C4-2B (cell line): ENCODE data around the gene SHMT2.

Experiments
- CTCF ChIP-seq: fragments of 450-650 bp; conservative IDR thresholded peaks from 2 replicates; pipeline ENCODE4 v1.5.1; 2017; ENCODE audit warnings: mild to moderate bottlenecking
- ZFX ChIP-seq: fragments of 450-650 bp; IDR thresholded peaks from 2 replicates; pipeline ENCODE4 v1.6.1; 2017

- no peak for TF ChIP-seq CTCF
- TF ChIP-seq ZFX: no peak
Observed at GRCh38 chr12:57196956-57197355, 32.6 kb upstream of the SHMT2 start.
